Peyer's patch (tissue), 4 donors: ENCODE results near the gene ABRAXAS1.

Experiments used
- POLR2A ChIP-seq, 2 donors: fragments of 450-650 bp; IDR thresholded peaks; one replicate each; pipeline ENCODE4 v1.5.1; 2017; ENCODE audit warnings: antibody characterized with exemption in 2 of 2, mild to moderate bottlenecking in 2 of 2, moderate library complexity in 2 of 2
- TF ChIP-seq, protein P1 (sequence below), 6 experiments: fragments of 450-650 bp in 4 of 6; fragments of 200-600 bp in 2 of 6; sonication (generic) in 1 of 6; IDR thresholded peaks; one replicate each; pipeline ENCODE4 v1.5.1; 2017 to 2019; ENCODE audit warnings: antibody characterized with exemption in 6 of 6, mild to moderate bottlenecking in 3 of 6, moderate library complexity in 1 of 6

DNA sequence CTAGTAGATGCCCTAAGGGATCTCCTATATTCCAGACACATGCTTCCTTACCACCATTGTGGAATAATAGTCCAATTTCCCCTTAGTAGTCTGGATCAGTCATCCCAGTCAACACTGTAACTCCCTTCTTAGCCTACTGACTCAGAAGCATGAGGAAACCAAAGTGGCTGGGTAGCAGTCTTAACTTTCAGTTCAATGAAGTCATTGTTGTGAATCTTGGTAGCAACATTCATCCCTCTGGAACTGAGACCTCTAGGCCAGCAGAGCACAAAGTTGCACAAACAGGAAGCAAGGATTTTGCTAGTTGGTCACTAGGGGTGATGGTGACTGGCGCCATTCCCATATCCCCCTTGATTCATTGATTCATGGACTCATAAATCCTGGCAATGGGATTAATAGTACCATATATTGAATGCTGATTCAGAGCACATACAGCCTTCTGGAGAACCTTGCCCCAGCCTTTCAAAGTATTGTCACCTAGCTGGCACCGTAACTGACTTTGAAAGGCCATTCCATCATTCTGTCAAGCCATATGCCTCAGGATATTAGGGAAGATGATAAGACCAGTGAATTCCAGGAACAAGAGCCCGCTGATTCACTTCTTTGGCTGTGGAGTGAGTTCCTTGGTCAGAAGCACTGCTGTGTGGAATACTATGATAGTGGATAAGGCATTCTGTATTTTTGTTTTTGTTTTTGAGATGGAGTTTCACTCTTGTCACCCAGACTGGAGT, 31.3 kb upstream of the ABRAXAS1 start:
- no peak for TF ChIP-seq POLR2A (IDR thresholded peaks at IDR 0.05)
- TF ChIP-seq, protein P1, sequence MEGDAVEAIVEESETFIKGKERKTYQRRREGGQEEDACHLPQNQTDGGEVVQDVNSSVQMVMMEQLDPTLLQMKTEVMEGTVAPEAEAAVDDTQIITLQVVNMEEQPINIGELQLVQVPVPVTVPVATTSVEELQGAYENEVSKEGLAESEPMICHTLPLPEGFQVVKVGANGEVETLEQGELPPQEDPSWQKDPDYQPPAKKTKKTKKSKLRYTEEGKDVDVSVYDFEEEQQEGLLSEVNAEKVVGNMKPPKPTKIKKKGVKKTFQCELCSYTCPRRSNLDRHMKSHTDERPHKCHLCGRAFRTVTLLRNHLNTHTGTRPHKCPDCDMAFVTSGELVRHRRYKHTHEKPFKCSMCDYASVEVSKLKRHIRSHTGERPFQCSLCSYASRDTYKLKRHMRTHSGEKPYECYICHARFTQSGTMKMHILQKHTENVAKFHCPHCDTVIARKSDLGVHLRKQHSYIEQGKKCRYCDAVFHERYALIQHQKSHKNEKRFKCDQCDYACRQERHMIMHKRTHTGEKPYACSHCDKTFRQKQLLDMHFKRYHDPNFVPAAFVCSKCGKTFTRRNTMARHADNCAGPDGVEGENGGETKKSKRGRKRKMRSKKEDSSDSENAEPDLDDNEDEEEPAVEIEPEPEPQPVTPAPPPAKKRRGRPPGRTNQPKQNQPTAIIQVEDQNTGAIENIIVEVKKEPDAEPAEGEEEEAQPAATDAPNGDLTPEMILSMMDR (IDR thresholded peaks at IDR 0.05) = no peak
